Stimulated activated CD4-positive, alpha-beta T cell treated with anti-CD3 and anti-CD28 coated beads, Interleukin-15, amount 100 ng/mL, for 24 hours (primary cell): Measurements from ENCODE around the gene TAS2R39.
A peak's percentile ranks its signal among the peaks of the same experiment; 100 is the strongest.
"Not testable (repeated sequence)": the region's sequence is repeated elsewhere in the genome, so short reads cannot be mapped to it uniquely, and the experiment has no call there.

Source experiments
- DNase-seq: peaks from one replicate; pipeline ENCODE4 v3.0.0-alpha.2; 2020

Gene TAS2R39

GRCh38 chr7:143183024-143183423 is at the start of gene TAS2R39:
Gene TAS2R39, plus strand, starts transcription at chr7:143183419. Its CDS starts 0 bp downstream, at chr7:143183419.
- DNase-seq = no peak

GRCh38 chr7:143147070-143147469 is 36.1 kb upstream of the TAS2R39 start:
- no peak for DNase-seq

DNA sequence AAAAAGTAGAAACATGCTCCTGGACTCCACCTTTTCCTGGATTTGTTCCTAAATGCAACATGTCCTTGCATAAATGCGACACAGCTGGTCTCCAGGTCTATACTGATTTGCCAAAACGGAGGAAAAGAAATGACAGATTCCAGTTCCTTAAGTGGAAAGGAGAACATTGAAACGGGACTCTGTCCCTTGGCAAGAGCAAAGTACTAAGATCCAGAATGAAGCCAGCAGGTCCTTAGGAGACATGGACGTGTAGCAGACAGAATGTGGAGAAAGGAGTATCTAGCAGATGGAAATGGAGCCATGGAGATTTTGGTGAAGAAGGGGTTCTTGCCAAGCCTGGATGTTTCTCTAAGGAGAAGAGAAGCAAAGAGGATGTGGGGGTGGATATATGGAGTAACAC is 35.2 kb upstream of the TAS2R39 start:
- no peak for DNase-seq

- DNase-seq = no peak
Measured at GRCh38 chr7:143148651-143149050, 34.6 kb upstream of the TAS2R39 start.

GRCh38 chr7:143150696-143151095 is 32.5 kb upstream of the TAS2R39 start:
- DNase-seq = not testable (repeated sequence)

- DNase-seq = not testable (repeated sequence)
Measured at GRCh38 chr7:143158617-143159016, 24.6 kb upstream of the TAS2R39 start.

GRCh38 chr7:143171697-143172096 is 11.5 kb upstream of the TAS2R39 start:
- DNase-seq = no peak

GRCh38 chr7:143172354-143172753 is 10.9 kb upstream of the TAS2R39 start:
- no peak for DNase-seq

- DNase-seq = no peak
Measured at GRCh38 chr7:143176128-143176527, 7.1 kb upstream of the TAS2R39 start.

GRCh38 chr7:143177374-143178119 is 5.7 kb upstream of the TAS2R39 start:
- no peak for DNase-seq

DNA sequence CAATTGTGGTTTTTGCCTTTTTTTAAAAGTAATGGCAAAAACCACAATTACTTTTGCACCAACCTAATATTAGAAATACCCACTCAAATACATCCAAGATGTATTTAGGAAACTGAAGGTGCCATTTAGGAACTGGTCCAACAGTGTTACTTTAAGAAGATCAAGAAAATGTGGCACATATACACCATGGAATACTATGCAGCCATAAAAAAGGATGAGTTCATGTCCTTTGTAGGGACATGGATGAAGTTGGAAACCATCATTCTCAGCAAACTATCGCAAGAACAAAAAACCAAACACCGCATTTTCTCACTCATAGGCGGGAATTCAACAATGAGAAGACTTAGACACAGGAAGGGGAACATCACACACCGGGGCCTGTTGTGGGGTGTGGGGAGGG is 2.4 kb upstream of the TAS2R39 start:
- DNase-seq = not testable (repeated sequence)

- no peak for DNase-seq
Measured at GRCh38 chr7:143181349-143181748, 1.9 kb upstream of the TAS2R39 start.

- DNase-seq = no peak
Measured at GRCh38 chr7:143185551-143185950, 2.3 kb downstream of the TAS2R39 start.

- no peak for DNase-seq
Measured at GRCh38 chr7:143188994-143189393, 5.8 kb downstream of the TAS2R39 start.

DNA sequence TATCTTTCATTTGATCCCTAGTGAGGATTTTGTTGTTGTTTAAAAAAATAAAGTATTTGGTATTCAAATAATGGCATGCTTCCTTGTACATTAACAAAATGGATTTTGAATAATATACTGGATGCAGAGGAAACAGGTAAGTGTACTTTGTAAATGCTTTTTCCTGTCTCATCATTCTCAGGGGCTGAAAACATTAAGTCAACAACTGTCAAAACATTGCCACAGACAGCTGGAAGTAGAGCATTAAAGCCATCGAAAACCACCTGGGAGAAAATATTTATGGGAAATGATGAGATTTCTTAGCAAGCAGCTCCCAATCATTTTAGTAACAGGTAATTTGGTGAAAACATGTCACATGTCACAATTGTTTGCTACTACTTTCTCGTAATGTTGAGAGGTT is 10.7 kb downstream of the TAS2R39 start:
- DNase-seq = no peak

DNA sequence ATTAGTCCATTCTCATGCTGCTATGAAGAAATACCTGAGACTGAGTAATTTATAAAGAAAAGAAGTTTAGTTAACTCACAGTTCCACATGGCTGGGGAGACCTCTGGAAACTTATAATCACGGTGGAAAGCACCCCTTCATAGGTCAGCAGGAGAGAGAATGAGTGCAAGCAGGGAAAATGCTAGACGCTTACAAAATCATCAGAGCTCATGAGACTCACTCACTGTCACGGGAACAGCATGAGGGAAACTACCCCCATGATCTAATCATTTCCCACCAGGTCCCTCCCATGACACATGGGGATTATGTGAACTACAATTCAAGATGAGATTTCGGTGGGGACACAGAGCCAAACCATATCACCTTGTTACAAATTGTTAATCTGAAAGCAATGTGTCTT is 15.8 kb downstream of the TAS2R39 start:
- no peak for DNase-seq

DNA sequence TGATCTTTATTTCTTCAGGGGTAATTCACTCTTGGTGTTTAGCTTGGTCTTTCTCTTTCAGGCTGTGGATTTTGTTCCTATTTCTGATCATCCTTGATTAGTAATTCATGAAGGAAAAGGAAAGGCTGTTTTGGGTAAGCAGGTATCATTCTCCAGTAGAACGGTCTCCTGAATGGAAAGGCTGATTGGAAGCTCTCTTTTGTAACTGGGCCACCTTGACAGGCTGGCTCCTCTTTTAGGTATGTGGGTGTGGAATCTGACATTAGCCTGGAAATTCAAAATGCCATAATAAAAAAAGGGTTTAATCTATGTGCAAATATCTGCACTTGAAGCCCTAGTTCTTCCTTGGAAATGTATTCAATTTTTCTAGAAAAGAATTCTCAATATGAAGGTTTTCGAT is 18.9 kb downstream of the TAS2R39 start:
- DNase-seq = no peak

GRCh38 chr7:143203386-143203785 is 20.2 kb downstream of the TAS2R39 start:
- DNase-seq = no peak

GRCh38 chr7:143205560-143206293 is 22.5 kb downstream of the TAS2R39 start:
- DNase-seq = peak; percentile 31

- DNase-seq = no peak
Measured at GRCh38 chr7:143210541-143210940, 27.3 kb downstream of the TAS2R39 start.

- not testable (repeated sequence) for DNase-seq
Measured at GRCh38 chr7:143213478-143213877, 30.3 kb downstream of the TAS2R39 start.

- peak; percentile 65 for DNase-seq
Measured at GRCh38 chr7:143214789-143215679, 31.8 kb downstream of the TAS2R39 start.

GRCh38 chr7:143216151-143216550 is 32.9 kb downstream of the TAS2R39 start:
- no peak for DNase-seq
